ENCODE data around the gene YOD1.
"Not testable (repeated sequence)": the region's sequence is repeated elsewhere in the genome, so short reads cannot be mapped to it uniquely, and the experiment has no call there.

Gene YOD1

DNA sequence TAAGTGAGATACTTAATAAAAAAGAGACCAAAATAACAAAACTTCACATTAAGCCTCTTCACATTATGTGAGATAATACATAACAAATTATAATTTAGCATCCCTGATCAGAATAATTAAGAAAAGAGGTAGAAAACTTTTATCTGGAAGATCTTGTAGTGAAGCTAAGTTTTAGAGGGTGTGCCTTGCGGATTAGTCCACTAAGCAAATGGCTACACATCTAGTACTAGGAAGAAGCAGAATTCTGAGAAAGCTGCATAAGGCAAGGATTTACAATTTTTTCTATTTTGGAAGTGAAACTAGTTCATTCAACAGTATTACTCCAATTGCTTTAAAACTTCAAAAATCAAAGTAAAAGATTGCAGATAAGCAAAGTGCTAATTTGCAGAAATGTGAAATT, 3.5 kb downstream of the YOD1 start:
- no peak for DNase-seq

DNA sequence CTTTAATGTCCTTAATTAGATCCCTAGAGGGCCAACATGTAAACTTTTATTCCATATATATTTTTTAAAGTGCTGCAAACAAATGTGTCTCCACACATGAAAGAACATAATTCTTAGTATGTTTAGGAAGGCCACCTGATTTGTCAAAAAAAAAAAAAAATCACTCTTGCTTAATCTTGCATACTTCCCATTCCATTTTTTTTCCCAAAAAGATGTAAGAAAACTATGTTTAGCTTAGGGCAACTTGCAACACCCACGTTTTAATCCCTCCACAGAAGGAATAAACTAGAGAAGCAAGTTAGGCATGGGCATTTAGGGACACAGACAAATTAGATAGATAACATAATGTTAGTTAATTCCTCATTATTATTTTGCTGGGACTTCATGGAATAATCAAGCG, 5.6 kb downstream of the YOD1 start:
- no peak for DNase-seq

DNA sequence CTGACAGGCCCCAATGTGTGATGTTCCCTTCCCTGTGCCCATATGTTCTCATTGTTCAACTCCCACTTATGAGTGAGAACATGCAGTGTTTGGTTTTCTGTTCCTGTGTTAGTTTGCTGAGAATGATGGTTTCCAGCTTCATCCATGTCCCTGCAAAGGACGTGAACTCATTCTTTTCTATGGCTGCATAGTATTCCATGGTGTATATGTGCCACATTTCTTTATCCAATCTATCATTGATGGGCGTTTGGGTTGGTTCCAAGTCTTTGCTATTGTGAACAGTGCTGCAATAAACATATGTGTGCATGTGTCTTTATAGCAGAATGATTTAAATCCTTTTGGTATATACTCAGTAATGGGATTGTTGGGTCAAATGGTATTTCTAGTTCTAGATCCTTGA, 9.6 kb downstream of the YOD1 start:
- DNase-seq, result not testable (repeated sequence)

DNA sequence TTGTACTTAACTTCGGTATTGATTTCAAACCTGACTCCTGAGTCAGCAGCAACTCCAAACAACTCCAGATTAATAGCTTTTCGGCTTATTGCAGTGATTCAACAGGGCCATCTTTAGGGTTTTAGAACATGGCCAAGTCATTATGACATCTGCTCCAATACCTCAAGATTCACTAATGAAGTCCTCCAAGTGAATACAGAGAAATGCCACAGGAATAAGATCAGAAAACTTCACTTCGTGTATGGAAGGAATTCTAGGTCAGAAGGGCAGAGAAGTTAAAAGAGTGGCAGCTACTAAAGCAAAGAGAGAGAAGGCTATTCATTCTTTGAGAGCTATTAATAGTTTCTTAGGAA, 10.9 kb downstream of the YOD1 start:
- DNase-seq, result no peak

DNA sequence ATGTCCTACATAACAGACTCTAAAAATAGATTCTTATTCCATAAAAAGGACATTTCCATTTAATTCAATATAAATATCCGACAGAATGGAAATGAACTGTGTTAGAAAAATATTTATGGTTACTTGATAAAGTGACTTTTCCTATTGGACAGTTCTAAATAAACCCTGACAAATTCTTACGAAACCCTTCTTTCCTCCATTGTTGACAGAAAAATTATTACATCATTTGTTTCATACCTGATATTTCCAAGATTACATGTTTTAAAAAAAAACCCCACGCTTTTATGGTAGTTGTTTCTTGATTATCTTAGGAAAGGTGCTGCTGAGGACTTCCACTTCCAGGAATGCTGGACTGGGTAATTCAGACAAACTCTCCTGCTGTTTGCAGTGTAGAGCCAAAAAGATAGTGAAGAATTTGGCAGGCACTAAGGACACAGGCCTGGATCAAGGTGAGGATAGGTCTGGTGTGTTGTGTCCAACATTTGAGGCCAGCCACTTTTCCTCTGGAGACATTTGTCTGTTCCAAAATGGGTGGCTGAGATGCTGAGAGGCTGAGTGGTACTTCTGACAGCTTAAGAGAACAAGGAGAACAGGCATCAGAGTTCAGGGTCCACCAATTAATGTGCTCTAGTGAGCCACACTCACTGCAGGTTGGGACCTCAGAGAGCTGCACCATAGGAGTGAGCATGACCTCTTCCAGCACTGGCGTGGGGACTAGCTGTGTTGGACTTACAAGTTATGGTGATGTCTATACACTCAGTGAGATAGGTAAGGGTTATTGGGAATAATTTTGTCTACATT, 11.4 kb downstream of the YOD1 start:
- DNase-seq, result no peak

DNA sequence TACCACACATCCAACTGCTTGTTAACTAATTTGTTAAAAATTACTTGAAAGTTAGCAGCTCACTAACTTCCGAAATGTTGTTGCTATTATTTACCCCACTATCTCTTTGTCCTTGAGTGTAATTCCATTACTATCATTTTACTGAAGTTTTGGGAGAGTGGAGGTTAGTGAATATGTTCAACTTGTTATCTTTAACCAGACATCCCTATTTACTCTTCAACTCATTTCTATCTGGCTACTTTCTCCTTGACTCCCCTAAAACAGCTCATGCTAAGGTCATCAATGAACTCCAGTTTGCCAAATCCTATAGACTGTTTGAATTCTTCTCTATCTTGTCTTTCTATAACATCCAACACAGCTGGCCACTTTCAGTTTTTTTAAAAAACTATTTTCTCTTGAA, 14.1 kb downstream of the YOD1 start:
- no peak for DNase-seq

DNA sequence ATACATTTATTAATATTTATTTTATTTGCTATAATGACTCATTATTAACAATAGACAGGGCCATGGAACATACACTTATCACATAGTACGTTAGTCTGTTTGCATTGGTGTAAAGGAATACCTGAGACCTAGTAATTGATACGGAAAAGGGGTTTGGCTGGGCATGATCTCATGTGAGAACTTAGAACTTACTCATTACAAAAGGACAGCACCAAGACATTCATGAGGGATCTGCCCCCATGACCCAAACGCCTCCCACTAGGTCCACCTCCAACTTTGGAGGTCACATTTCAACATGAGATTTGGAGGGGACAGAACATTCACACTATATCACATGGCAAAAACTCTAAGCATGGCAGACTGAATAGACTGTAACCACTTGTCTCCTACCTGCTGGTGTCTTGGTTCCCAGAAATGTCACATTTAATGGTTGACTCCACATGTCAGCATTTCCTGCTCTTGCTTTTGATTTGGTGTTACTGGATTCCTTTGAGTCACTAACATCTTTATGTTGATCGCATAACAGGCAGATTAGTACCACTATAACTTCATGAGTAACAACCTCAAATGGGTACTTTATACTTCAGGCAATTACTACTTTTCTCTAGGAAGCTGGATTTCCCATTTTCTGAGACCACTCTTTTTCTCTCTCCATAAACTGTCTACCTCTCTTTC, 15.0 kb downstream of the YOD1 start:
- no peak for DNase-seq

DNA sequence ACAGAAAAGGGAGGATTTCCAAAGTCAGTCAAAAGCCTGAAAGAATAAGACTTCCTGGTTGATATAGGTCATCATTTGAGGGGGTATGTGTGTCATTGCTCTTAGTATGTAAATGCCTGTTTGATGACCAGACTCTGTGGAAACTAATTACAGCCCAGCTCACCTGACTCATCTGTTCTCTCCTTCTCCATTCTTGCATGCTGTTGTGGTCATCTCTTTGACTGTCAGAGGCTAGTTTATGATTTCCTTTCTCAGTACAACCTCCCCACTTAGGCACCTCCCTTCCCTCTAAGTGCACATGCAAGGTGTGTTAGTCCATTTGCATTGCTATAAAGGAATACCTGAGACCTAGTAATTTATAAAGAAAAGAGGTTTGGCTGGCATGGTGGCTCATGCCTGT, 16.0 kb downstream of the YOD1 start:
- no peak for DNase-seq

DNA sequence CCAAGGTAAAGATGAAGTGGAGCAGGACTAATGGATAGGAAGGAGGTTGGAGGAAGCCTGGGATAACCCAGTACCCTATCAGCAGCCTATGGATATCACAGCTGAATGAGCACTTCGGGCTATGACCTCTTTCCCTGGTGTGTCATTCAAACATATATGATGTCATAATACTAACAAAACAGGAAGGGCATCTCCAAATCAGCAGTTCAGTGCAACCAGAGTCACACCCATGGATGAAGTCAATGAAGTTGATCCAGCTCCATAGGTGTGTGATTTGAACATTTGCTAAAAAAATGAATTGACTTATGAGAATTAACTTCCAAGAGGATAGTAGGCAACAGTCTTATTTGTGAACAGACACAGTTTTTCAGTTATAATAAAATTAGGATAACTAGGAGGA, 16.8 kb downstream of the YOD1 start:
- DNase-seq, result no peak

DNA sequence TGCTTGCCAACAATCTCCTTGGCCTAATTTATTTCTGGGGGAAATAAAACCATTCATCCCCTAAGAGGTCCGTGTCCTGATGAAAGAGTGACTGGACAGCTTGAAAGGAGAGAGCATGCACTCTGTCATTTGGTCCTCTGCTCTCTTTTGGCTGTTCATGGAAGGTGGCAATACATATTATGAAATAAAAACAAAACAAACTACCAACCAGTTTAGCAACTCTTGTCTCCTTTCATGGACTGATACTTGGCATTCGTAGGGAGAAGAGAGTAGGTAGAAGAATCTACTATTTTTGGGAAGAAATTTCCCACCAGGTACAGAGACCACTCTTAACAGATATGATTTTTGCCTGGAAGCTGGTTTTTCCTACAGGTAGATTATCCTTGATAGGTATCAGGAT, 17.7 kb downstream of the YOD1 start:
- DNase-seq, result no peak

DNA sequence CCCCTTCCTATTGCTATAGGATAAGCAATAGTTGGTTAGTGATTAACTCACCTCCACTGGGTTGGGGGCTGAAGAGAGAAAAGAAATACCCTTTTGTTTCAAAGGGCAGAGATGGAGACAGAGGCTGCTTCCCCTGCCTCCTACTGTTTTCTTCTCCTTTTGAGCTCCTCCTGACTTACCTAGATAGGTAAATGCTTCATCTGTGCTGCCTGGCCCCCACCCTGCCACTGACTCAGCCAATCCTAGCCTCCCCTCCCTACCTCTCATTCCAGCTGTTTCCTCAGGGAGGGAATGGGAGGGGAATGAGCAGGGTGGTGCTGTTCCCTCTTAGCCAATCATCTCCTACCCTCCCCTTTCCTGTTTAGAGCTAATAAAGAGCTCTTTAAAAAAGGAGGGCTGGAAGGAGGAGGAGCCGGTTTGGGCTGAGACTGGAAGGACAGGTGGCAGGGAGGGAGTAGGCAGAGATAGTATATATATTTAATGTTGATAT, 18.4 kb downstream of the YOD1 start, which contains the start of gene C1orf116:
Gene C1orf116 (minus strand): TSS at position 229 of the 490 bp plus-strand sequence. CDS start 5,158 bp downstream, outside the sequence.
- DNase-seq, result no peak

DNA sequence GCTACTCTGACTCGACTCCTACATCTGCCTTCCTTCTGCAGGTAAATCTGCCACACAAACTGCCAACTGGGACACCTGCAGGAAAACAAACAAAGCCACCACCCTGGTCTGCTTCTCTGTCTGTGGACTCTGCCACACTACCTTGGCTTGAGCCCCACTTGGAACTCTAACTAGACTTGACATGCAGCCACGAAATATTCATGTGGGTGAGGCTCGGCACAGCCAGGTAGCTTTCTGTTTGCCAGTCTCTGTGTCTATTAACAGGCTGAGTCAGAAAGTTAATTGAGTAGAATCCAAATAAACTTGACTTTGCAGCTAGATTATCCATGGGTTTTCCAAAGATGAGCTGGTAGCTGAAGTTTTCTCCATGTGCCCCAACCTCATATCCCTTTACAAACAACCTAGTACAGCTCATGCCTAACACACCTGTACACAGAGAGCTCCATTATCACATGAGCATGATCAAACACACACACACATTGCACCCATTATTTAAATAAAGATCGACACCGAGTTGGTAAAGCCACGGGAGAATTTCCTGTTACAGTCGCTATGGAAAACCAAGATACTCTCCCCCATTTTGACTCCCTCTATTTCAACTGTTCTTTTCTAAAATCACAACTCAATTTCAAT, 19.3 kb downstream of the YOD1 start:
- no peak for DNase-seq

DNA sequence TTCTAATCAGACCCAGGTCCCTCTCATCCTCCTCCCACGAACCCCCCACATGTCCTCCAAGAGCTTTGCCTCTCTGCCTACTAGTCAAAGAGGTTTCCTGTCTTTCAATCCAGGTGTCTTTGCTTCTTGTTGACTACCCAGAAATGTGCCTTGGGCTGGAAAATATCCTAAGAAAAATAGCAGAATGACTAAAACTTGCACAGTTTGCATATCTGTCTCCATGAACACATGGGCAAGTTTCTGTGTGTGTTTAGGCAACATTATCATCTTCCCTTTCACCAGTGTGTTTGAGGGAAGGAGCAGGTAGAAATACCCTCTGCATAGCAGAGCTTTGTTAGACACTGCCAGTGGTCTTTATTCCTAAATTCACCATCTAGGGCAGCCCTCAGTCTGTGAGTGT, 20.0 kb downstream of the YOD1 start:
- no peak for DNase-seq

DNA sequence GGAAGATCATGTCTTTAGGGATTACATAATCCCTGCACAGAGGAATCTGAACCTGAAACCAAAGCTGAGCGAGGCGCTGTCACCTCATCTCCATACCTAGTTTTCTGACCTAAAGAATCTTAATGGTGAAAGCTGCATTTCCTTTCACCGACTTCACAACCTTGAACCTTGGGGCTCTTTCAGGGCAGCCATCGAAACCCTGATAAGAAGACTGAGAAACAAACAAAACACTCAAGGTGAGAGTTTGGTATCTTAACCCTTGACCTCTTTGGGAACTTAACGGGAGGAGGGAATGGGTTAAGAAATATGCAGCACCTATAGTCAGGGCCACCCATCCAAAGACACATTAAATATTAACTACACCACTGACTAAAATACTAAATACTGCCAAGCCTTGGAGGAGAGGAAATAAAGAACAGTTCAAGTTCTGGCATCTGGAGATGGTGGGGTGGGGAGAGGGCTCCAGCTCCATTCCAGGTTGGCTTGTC, 20.4 kb downstream of the YOD1 start:
- DNase-seq, result no peak

DNA sequence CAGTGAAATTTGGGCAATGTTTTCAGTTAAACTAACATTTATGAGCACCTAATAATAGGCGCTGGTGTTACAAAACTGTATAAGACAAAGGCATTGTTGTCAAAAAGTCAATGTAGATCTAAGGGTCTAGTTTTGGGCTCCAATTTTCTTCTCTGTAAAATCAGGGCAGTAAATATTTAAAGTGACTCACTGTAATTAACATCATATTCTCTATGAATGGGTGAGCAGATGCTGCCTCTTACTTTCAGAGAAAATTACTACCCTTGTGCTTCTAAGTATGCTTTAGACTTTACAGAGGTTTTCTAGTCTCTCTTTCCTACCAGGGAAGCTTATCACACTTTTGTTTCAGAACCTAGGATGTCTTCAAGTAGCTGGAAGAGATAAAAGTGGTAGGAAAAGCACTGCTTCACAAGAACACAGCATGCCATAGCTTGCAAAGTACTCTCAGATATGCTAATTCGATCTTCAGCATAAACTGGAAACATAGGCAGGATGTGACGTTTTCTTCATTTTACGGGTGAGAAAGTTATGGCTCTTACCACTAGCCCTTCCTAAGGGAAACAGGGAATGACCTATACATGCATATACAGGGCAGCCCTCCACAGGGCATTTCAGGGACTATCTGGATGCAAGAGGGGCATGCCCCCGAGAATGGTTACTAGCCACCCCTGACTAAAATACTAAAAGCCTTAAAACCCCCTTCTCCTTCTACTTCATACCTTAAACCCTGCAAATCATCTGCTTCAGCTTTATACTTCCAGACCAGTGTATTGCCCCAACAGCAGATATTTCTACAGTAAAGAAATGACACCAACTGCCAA, 21.1 kb downstream of the YOD1 start:
- DNase-seq, result no peak

DNA sequence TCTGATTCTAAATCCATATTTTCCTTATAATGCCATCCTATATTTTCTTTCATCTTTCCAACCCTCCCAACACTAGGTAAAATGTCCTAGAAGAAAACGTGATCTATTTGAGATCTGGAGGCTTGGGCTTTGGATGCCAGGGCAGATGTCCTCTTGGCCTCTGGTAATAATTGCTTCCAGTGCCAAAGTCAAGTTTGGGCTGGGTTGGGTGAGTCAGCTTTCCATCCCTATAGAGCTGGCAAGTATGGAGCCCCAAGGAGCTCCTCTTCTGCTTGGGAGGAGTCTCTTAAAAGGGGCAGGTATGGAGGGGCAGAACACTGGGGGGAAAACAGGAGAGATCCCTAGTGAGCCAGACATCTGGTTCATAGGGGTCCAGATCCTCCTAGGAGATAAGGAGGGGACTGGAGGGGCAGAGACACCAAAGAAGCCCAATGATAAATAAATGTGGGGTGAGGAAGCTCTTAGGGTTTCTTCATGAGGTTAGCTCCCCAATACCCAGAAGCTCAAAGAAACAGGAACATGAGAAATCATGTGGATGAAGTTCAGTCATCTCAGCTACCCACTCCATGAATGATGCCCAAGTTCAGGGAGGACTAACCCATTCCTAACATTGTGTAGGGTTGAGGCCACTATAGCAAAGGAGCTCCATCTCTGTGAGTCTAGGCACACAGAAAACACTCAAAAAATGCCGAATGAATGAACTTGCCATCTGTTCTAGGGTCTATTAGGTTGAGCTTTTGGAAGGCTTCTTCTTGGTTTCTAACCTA, 21.9 kb downstream of the YOD1 start:
- DNase-seq, result no peak

DNA sequence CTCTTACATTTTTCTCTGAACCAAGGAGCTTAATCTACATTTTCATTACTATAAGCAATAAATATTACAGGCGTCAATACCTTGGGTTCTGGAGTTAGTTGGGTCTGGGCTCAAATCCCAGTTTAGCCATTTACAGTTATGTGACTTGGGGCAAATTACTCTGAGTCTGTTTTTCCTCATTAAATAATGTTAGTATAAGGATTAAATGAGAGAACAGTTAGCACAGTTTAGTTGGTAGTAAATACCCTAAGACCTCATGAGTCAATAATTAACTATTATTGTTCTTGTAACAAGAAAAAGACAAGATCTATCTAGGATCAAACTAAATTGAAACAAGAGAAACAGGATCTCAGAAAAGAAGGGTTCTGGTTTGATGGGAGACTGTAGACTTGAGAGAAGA, 23.1 kb downstream of the YOD1 start:
- DNase-seq, result no peak

DNA sequence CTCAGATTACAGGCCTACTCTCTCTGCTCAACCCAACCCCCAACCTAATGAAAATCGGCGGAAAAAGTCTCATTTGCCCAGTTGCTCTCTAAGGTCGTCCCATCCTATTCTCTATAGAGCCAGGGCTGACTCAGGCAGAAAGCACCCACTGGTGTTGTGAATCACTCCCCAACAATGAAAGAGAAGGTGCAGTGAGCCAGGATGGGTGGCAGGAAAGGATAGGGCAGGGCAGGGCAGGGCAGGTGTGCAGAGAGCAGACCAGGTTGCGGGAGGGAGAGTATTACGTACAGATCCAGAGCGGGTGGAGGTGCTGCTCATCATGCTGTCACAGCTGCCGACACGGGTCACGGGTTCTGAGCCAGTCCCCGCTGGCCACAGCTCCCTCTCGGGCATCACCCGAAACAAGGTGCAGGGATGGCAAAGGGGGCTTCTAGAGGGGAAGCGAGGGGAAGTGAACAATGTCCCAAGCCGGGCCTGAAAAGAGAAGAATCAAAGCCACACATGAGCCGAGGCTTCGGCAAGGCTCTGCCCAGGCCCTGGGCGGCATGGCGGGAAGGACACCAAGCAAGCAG, 23.7 kb downstream of the YOD1 start:
- no peak for DNase-seq

DNA sequence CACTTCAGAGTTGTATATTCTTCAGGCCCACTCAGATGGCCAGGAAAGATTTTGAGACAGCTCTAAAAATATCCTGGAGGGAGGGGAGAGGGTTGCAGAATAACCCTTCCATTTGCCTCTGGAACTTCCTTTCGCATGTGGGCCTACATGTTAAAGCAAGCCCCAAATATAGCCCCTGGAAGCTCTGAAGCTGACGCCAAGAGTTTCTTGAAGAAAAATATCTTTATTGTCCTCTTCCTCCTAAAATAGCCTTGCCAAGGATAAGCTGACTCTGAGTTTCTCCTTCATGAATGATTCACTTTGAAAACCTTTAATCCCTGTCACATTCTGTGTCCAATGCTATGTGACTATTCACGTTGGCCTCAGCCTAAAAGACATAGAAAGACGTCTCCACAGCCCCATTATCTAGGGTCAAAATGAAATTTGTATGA, 24.9 kb downstream of the YOD1 start:
- no peak for DNase-seq

DNA sequence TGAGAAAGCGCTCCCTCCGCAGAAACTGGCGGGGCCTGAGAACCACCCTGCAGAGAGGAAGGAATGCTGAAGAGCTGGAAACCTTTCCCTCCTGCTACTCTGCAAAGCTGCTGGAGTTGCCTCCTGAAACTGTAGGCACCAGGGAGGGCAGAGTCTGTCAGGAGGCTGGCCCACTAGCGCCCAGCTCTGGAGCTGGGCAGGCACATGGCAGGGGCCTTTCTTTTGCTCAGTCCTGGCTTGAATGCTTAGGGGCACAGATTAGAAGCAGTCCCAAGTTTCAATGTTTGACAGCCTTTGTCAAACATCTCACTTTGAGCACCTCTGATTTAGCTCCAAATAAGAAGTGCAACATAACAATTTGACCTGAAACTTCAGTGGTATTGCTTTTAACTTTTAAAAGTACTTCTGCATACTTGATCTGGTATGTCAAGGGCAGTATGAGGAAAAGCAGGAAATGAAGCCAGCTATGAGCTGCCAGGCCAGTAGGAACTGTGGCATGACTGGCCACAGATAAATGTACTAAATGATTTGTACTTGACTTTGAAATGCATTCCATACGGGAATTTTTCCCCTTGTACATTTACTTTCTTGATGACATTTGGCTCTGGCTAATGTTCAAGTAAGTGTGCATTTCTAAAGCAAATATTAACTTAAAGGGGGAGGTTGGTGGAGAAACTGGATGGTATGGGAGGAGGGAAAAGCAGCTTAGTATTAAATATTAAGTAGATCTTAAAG, 25.7 kb downstream of the YOD1 start:
- DNase-seq, result no peak
